ENCODE results near the gene CDKAL1. TPM values are rescaled to one million over a fixed set of nuclear protein-coding genes. Genes with fewer than 3 reads are reported as not detected.

Gene CDKAL1
- total RNA-seq, 1 donor from 2014 or later: 24.8 TPM

DNA sequence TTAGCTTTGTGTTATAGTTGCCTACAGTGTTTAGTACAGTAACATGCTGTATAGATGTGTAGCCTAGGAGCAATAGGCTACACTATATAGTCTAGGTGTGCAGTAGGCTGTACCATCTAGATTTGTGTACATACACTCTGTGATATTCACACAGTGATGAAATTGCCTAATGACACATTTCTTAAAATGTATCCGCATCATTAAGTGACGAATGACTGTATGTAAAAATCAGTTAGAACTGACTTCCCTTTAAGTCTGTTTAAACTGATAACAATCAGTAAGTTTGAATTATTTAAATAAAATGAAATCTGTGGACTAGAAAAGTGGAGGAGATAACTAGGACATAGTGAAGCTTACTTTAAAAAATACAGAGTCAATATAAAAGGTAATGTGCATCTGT lies 176.1 kb downstream of the CDKAL1 start:
- TF ChIP-seq CTCF (IDR thresholded peaks at IDR 0.05; ENCODE audit: partially characterized antibody, unreplicated experiment): no peak
- peak overlapping the region; percentile 28 for H3K27ac Mint-ChIP-seq (ENCODE audit: unreplicated experiment)
- H3K4me3 Mint-ChIP-seq (ENCODE audit: unreplicated experiment): no peak overlapping the region
- peaks cover 30% of the 10 kb centered on the region for H3K4me1 Mint-ChIP-seq (ENCODE audit: low read depth, unreplicated experiment)
- H3K27me3 Mint-ChIP-seq (ENCODE audit: unreplicated experiment): no peaks in the 10 kb centered on the region
- DNase-seq: no peak
- peaks cover 2% of the 10 kb centered on the region for H3K9me3 Mint-ChIP-seq (ENCODE audit: unreplicated experiment)
- no peaks in the 10 kb centered on the region for H3K36me3 Mint-ChIP-seq (ENCODE audit: unreplicated experiment)

DNA sequence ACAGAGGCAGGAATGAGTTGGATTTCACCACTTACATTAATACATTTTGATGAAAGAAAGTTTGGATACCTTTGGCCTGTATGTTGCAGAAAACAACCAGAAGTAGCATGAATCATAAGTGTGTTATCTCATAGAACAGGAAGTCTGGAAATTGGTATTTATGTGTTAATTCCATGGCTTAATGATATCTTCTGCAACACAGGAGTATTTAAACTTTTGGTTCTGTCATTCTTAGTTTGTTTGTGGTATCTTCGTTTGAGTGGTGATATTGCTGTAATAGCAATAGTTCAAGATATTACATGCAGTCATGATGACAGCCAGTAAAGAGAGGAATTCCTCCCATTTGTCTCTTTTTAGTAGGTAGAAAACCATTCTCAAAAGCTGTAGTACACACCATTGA lies 177.3 kb downstream of the CDKAL1 start:
- H3K4me3 Mint-ChIP-seq (ENCODE audit: unreplicated experiment): no peak overlapping the region
- peaks cover 2% of the 10 kb centered on the region for H3K9me3 Mint-ChIP-seq (ENCODE audit: unreplicated experiment)
- no peaks in the 10 kb centered on the region for H3K27me3 Mint-ChIP-seq (ENCODE audit: unreplicated experiment)
- DNase-seq: no peak
- H3K4me1 Mint-ChIP-seq (ENCODE audit: low read depth, unreplicated experiment): peaks cover 21% of the 10 kb centered on the region
- TF ChIP-seq CTCF (IDR thresholded peaks at IDR 0.05; ENCODE audit: partially characterized antibody, unreplicated experiment): no peak
- no peak overlapping the region for H3K27ac Mint-ChIP-seq (ENCODE audit: unreplicated experiment)
- no peaks in the 10 kb centered on the region for H3K36me3 Mint-ChIP-seq (ENCODE audit: unreplicated experiment)

DNA sequence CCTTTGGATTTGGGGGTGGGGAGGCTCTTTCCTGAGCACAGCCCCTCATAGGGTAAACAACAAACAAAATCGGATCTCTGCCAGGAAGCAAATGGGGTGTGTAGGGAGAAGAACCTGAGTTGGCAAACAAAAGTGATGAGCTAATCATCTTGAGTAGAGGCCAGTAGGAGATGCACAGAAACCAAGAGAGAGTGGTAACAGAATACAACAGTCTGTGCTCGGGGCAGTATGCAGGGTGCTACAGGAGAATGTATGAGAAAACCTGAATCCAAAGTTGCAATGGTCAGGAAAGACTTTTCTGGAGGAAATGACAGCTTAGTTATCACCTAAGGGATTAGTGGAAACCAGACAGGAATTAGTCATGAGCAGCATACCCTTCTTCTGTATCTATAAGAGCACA lies 177.8 kb downstream of the CDKAL1 start:
- no peak overlapping the region for H3K27ac Mint-ChIP-seq (ENCODE audit: unreplicated experiment)
- no peak for DNase-seq
- TF ChIP-seq CTCF (IDR thresholded peaks at IDR 0.05; ENCODE audit: partially characterized antibody, unreplicated experiment): no peak
- H3K9me3 Mint-ChIP-seq (ENCODE audit: unreplicated experiment): peaks cover 2% of the 10 kb centered on the region
- no peak overlapping the region for H3K4me3 Mint-ChIP-seq (ENCODE audit: unreplicated experiment)
- no peaks in the 10 kb centered on the region for H3K27me3 Mint-ChIP-seq (ENCODE audit: unreplicated experiment)
- peaks cover 16% of the 10 kb centered on the region for H3K4me1 Mint-ChIP-seq (ENCODE audit: low read depth, unreplicated experiment)
- no peaks in the 10 kb centered on the region for H3K36me3 Mint-ChIP-seq (ENCODE audit: unreplicated experiment)

GRCh38 chr6:20715135-20715806 lies 181.0 kb downstream of the CDKAL1 start:
- Mint-ChIP-seq H3K27me3 (ENCODE audit: unreplicated experiment) (no peaks in the 10 kb centered on the region), H3K4me1 (ENCODE audit: low read depth, unreplicated experiment) (peaks cover 2% of the 10 kb centered on the region), H3K36me3 (ENCODE audit: unreplicated experiment) (no peaks in the 10 kb centered on the region), H3K4me3 (ENCODE audit: unreplicated experiment) (no peak overlapping the region), H3K9me3 (ENCODE audit: unreplicated experiment) (no peaks in the 10 kb centered on the region), H3K27ac (ENCODE audit: unreplicated experiment) (no peak overlapping the region)
- TF ChIP-seq CTCF (IDR thresholded peaks at IDR 0.05; ENCODE audit: partially characterized antibody, unreplicated experiment): no peak
- DNase-seq: no peak

- H3K27ac Mint-ChIP-seq (ENCODE audit: unreplicated experiment): no peak overlapping the region
- DNase-seq: no peak
- no peak for TF ChIP-seq CTCF (IDR thresholded peaks at IDR 0.05; ENCODE audit: partially characterized antibody, unreplicated experiment)
- H3K4me3 Mint-ChIP-seq (ENCODE audit: unreplicated experiment): no peak overlapping the region
- no peaks in the 10 kb centered on the region for H3K9me3 Mint-ChIP-seq (ENCODE audit: unreplicated experiment)
- no peaks in the 10 kb centered on the region for H3K36me3 Mint-ChIP-seq (ENCODE audit: unreplicated experiment)
- H3K4me1 Mint-ChIP-seq (ENCODE audit: low read depth, unreplicated experiment): no peaks in the 10 kb centered on the region
- no peaks in the 10 kb centered on the region for H3K27me3 Mint-ChIP-seq (ENCODE audit: unreplicated experiment)
Measured at GRCh38 chr6:20716865-20717264, 182.6 kb downstream of the CDKAL1 start.

Data from glutamatergic neuron (in vitro differentiated cells).